ENCODE data around the gene VRK3.

Gene VRK3

GRCh38 chr19:50026550-50026906 lies 1.4 kb upstream of the VRK3 start:
- DNase-seq = no peak

GRCh38 chr19:50025794-50026549 lies 800 bp upstream of the VRK3 start, which contains the start of gene ZNF473:
ZNF473 (plus strand) TSS chr19:50026005; CDS start chr19:50031083, 5,078 bp downstream.
- peak; percentile 87 for DNase-seq

GRCh38 chr19:50024719-50025021 lies 502 bp downstream of the VRK3 start:
- DNase-seq = no peak

GRCh38 chr19:50022823-50023222 lies 2.3 kb downstream of the VRK3 start:
- DNase-seq = no peak

GRCh38 chr19:50020481-50020880 lies 4.7 kb downstream of the VRK3 start:
- no peak for DNase-seq

GRCh38 chr19:50016225-50016807 lies 8.9 kb downstream of the VRK3 start:
- no peak for DNase-seq

GRCh38 chr19:50008532-50008931 lies 16.6 kb downstream of the VRK3 start:
- DNase-seq = no peak

- DNase-seq = no peak
Measured at GRCh38 chr19:50007947-50008346, 17.2 kb downstream of the VRK3 start.

GRCh38 chr19:50007170-50007569 lies 18.0 kb downstream of the VRK3 start:
- no peak for DNase-seq

- no peak for DNase-seq
Measured at GRCh38 chr19:50005428-50005827, 19.7 kb downstream of the VRK3 start.

- DNase-seq = no peak
Measured at GRCh38 chr19:50003810-50004419, 21.3 kb downstream of the VRK3 start.

GRCh38 chr19:50003254-50003788 lies 21.9 kb downstream of the VRK3 start:
- DNase-seq = no peak

- DNase-seq = no peak
Measured at GRCh38 chr19:50002386-50002960, 22.7 kb downstream of the VRK3 start.

- DNase-seq = no peak
Measured at GRCh38 chr19:50001775-50002174, 23.4 kb downstream of the VRK3 start.

GRCh38 chr19:50000841-50001557 lies 24.2 kb downstream of the VRK3 start:
- no peak for DNase-seq

GRCh38 chr19:50000038-50000840 lies 24.9 kb downstream of the VRK3 start:
- DNase-seq = no peak

GRCh38 chr19:49999371-50000010 lies 25.7 kb downstream of the VRK3 start:
- DNase-seq = no peak

GRCh38 chr19:49997709-49998108 lies 27.5 kb downstream of the VRK3 start:
- no peak for DNase-seq

- no peak for DNase-seq
Measured at GRCh38 chr19:49988433-49988832, 36.7 kb downstream of the VRK3 start.

- DNase-seq = no peak
Measured at GRCh38 chr19:49988007-49988406, 37.2 kb downstream of the VRK3 start.

GRCh38 chr19:49987159-49987698 lies 37.9 kb downstream of the VRK3 start:
- DNase-seq = peak; percentile 70
